WTC11 (cell line): ENCODE measurements around the gene EOMES. TPM values are rescaled to one million over a fixed set of nuclear protein-coding genes. Genes with fewer than 3 reads are reported as not detected.

Source experiments
- ATAC-seq: fragments of 200-7000 bp; cut with Tn5 transposase; 2 replicates; pipeline ENCODE4 v1.10.0; 2021; ENCODE audit warnings: mild to moderate bottlenecking, moderate library complexity
- CTCF ChIA-PET: fragments of 300-600 bp; sonication (Branson Sonifier 250); formaldehyde crosslinking; loops from one replicate; lab custom pipeline; 2021; ENCODE audit warnings: antibody characterized with exemption; lab: Charles Lee
- POLR2A ChIA-PET: fragments of 350-600 bp; sonication (Branson Sonifier 250); formaldehyde crosslinking; loops from one replicate; lab custom pipeline; 2021; ENCODE audit warnings: antibody characterized with exemption; lab: Charles Lee
- DNase-seq: peaks from one replicate; pipeline ENCODE4 v3.0.0; 2021; ENCODE audit warnings: low spot score
- H3K27ac Mint-ChIP-seq: 2 replicates; pipeline ENCODE4 v1.8.0; 2021; ENCODE audit warnings: mixed read lengths
- H3K27me3 Mint-ChIP-seq: 2 replicates; pipeline ENCODE4 v1.8.0; 2021; ENCODE audit warnings: low read depth, mild to moderate bottlenecking, moderate library complexity, mixed read lengths
- H3K36me3 Mint-ChIP-seq: 2 replicates; pipeline ENCODE4 v1.8.0; 2021; ENCODE audit warnings: mixed read lengths
- H3K4me1 Mint-ChIP-seq: 2 replicates; pipeline ENCODE4 v1.8.0; 2022; ENCODE audit warnings: mixed read lengths
- H3K4me3 Mint-ChIP-seq: 2 replicates; pipeline ENCODE4 v1.8.0; 2021; ENCODE audit warnings: mild to moderate bottlenecking, moderate library complexity, mixed read lengths
- H3K9me3 Mint-ChIP-seq: 2 replicates; pipeline ENCODE4 v1.8.0; 2021; ENCODE audit warnings: mixed read lengths
- ATF6 ChIP-seq: sonication (generic); formaldehyde crosslinking; IDR thresholded peaks from 2 replicates; pipeline ENCODE4 v1.8.1; 2023; ENCODE audit warnings: mild to moderate bottlenecking, missing genetic modification reagents
- CBFB ChIP-seq: sonication (generic); formaldehyde crosslinking; IDR thresholded peaks from 2 replicates; pipeline ENCODE4 v1.8.1; 2022; ENCODE audit warnings: mild to moderate bottlenecking, low read depth, missing genetic modification reagents
- CREM ChIP-seq: sonication (generic); formaldehyde crosslinking; IDR thresholded peaks from 2 replicates; pipeline ENCODE4 v1.8.1; 2022; ENCODE audit warnings: mild to moderate bottlenecking, missing genetic modification reagents, moderate library complexity
- E2F5 ChIP-seq: sonication (generic); formaldehyde crosslinking; IDR thresholded peaks from 2 replicates; pipeline ENCODE4 v1.8.1; 2022; ENCODE audit warnings: mild to moderate bottlenecking, moderate library complexity, missing genetic modification reagents
- ELF4 ChIP-seq: sonication (generic); formaldehyde crosslinking; IDR thresholded peaks from 2 replicates; pipeline ENCODE4 v1.8.1; 2022; ENCODE audit warnings: low read depth, mild to moderate bottlenecking, moderate library complexity, missing genetic modification reagents
- ERG ChIP-seq: fragments of 250-450 bp; sonication (Bioruptor Pico); IDR thresholded peaks from 2 replicates; pipeline ENCODE4 v1.8.0; 2021; ENCODE audit warnings: mild to moderate bottlenecking
- FOXK1 ChIP-seq: sonication (generic); formaldehyde crosslinking; IDR thresholded peaks from 2 replicates; pipeline ENCODE4 v1.8.0; 2022; ENCODE audit warnings: mild to moderate bottlenecking, moderate library complexity, missing genetic modification reagents
- GTF2I ChIP-seq: fragments of 250-450 bp; sonication (Bioruptor Pico); conservative IDR thresholded peaks from 2 replicates; pipeline ENCODE4 v1.4.0; 2021; ENCODE audit warnings: mild to moderate bottlenecking
- IRF2 ChIP-seq: sonication (generic); formaldehyde crosslinking; IDR thresholded peaks from 2 replicates; pipeline ENCODE4 v1.8.0; 2022; ENCODE audit warnings: low read depth, missing genetic modification reagents, borderline replicate concordance
- JAZF1 ChIP-seq: fragments of 250-450 bp; sonication (Bioruptor Pico); IDR thresholded peaks from 2 replicates; pipeline ENCODE4 v1.9.0; 2021; ENCODE audit warnings: moderate library complexity, mild to moderate bottlenecking, inconsistent platforms
- MAX ChIP-seq: sonication (generic); formaldehyde crosslinking; IDR thresholded peaks from 2 replicates; pipeline ENCODE4 v1.8.0; 2022; ENCODE audit warnings: mild to moderate bottlenecking, missing genetic modification reagents
- MLX ChIP-seq: sonication (generic); formaldehyde crosslinking; IDR thresholded peaks from 2 replicates; pipeline ENCODE4 v1.8.1; 2023; ENCODE audit warnings: mild to moderate bottlenecking, missing genetic modification reagents, moderate library complexity
- NFYB ChIP-seq: sonication (generic); formaldehyde crosslinking; conservative IDR thresholded peaks from 2 replicates; pipeline ENCODE4 v1.8.0; 2022; ENCODE audit warnings: low read depth, missing genetic modification reagents
- PRRX2 ChIP-seq: fragments of 250-450 bp; sonication (Bioruptor Pico); IDR thresholded peaks from 2 replicates; pipeline ENCODE4 v1.8.0; 2021; ENCODE audit warnings: mild to moderate bottlenecking
- SOX15 ChIP-seq: fragments of 250-450 bp; sonication (Bioruptor Pico); IDR thresholded peaks from 2 replicates; pipeline ENCODE4 v1.9.0; 2021; ENCODE audit warnings: mild to moderate bottlenecking
- TCF7 ChIP-seq: sonication (generic); formaldehyde crosslinking; IDR thresholded peaks from 2 replicates; pipeline ENCODE4 v1.8.0; 2022; ENCODE audit warnings: mild to moderate bottlenecking, low read depth, missing genetic modification reagents, moderate library complexity
- TEAD1 ChIP-seq: sonication (generic); formaldehyde crosslinking; IDR thresholded peaks from 2 replicates; pipeline ENCODE4 v1.8.0; 2022; ENCODE audit warnings: mild to moderate bottlenecking, missing genetic modification reagents
- TEAD4 ChIP-seq: sonication (generic); formaldehyde crosslinking; IDR thresholded peaks from 2 replicates; pipeline ENCODE4 v1.8.0; 2022; ENCODE audit warnings: mild to moderate bottlenecking, missing genetic modification reagents
- TP53 ChIP-seq: sonication (generic); formaldehyde crosslinking; IDR thresholded peaks from 2 replicates; pipeline ENCODE4 v1.8.1; 2023; ENCODE audit warnings: mild to moderate bottlenecking, missing genetic modification reagents
- ZBTB43 ChIP-seq: sonication (generic); formaldehyde crosslinking; IDR thresholded peaks from 2 replicates; pipeline ENCODE4 v1.8.1; 2023; ENCODE audit warnings: mild to moderate bottlenecking, missing genetic modification reagents
- ZNF121 ChIP-seq: sonication (generic); formaldehyde crosslinking; IDR thresholded peaks from 2 replicates; pipeline ENCODE4 v1.8.0; 2023; ENCODE audit warnings: missing genetic modification reagents
- ZNF281 ChIP-seq: sonication (generic); formaldehyde crosslinking; IDR thresholded peaks from 2 replicates; pipeline ENCODE4 v1.8.0; 2023; ENCODE audit warnings: mild to moderate bottlenecking, missing genetic modification reagents
- ZNF423 ChIP-seq: fragments of 250-450 bp; sonication (Bioruptor Pico); IDR thresholded peaks from 2 replicates; pipeline ENCODE4 v2.1.2; 2022; ENCODE audit warnings: mild to moderate bottlenecking, moderate library complexity
- ZSCAN18 ChIP-seq: fragments of 250-450 bp; sonication (Bioruptor Pico); IDR thresholded peaks from 2 replicates; pipeline ENCODE4 v2.1.2; 2022; ENCODE audit warnings: mild to moderate bottlenecking, moderate library complexity
- total RNA-seq: library from RNA; stranded (reverse); gene quantifications from 3 replicates; pipeline ENCODE4 v1.2.3, GENCODE V29; 2021

The EOMES gene
- total RNA-seq, 1 experiment from 2014 or later: 1.4 TPM

- ChIA-PET CTCF (interaction anchor here (0.5 to 2.9 kb wide), 51 partner anchors 10 to 1033 kb away, joined by 3 to 25 read pairs (median 5); partner anchors contain the start of genes EOMES and SLC4A7), POLR2A (interaction anchor here (0.7 to 1.9 kb wide), 6 partner anchors 14 to 197 kb away, joined by 3 to 6 read pairs (median 6); partner anchors contain the start of gene SLC4A7)
- peak overlapping the region; percentile 56 for H3K4me3 Mint-ChIP-seq
- peak overlapping the region; percentile 98 for H3K27ac Mint-ChIP-seq
- H3K36me3 Mint-ChIP-seq: no peaks in the 10 kb centered on the region
- no peaks in the 10 kb centered on the region for H3K27me3 Mint-ChIP-seq
- TF ChIP-seq JAZF1 (CRISPR knock-in tag) (no peak), NFYB (CRISPR knock-in tag) (no peak), CREM (CRISPR knock-in tag) (no peak), ZBTB43 (no peak), TEAD1 (CRISPR knock-in tag) (peak; percentile 51), ZNF121 (CRISPR knock-in tag) (peak; percentile 89), ZSCAN18 (CRISPR knock-in tag) (no peak), GTF2I (CRISPR knock-in tag) (peak; percentile 49; the same call in 1 of the 2 replicates), FOXK1 (CRISPR knock-in tag) (0 out of 2 replicates have a peak, but pooled peaks have one; percentile 12), ZNF423 (CRISPR knock-in tag) (peak; percentile 89), CBFB (CRISPR knock-in tag) (no peak)
- peak; percentile 17 for DNase-seq
- H3K9me3 Mint-ChIP-seq: no peaks in the 10 kb centered on the region
- peaks cover 27% of the 10 kb centered on the region for H3K4me1 Mint-ChIP-seq
- ATAC-seq: peak; percentile 85
Observed at GRCh38 chr3:27680517-27681246, 41.4 kb downstream of the EOMES start.

GRCh38 chr3:27679691-27680090, 42.4 kb downstream of the EOMES start:
- Mint-ChIP-seq H3K27ac (peak overlapping the region; percentile 98; the same call in 1 of the 2 replicates), H3K27me3 (no peaks in the 10 kb centered on the region), H3K9me3 (no peaks in the 10 kb centered on the region), H3K36me3 (no peaks in the 10 kb centered on the region), H3K4me3 (no peak overlapping the region), H3K4me1 (peaks cover 27% of the 10 kb centered on the region)
- CTCF ChIA-PET: interaction anchor here (1.0 to 2.9 kb wide), 4 partner anchors 9 to 322 kb away, joined by 4 to 25 read pairs (median 14); no protein-coding TSS in a partner anchor
- POLR2A ChIA-PET: interaction anchor here (1.0 to 1.9 kb wide), 2 partner anchors 38 to 47 kb away, joined by 4 to 5 read pairs; no protein-coding TSS in a partner anchor
- DNase-seq (no peak), ATAC-seq (no peak)
- TF ChIP-seq TP53: no peak
- no peak for TF ChIP-seq ZNF281 (CRISPR knock-in tag)
- no peak for TF ChIP-seq MAX
- TF ChIP-seq IRF2: no peak
- no peak for TF ChIP-seq ELF4 (CRISPR knock-in tag)
- TF ChIP-seq CREM (CRISPR knock-in tag): no peak
- TF ChIP-seq TEAD4 (CRISPR knock-in tag): no peak
- no peak for TF ChIP-seq SOX15 (CRISPR knock-in tag)
- no peak for TF ChIP-seq ERG
- no peak for TF ChIP-seq ZNF121 (CRISPR knock-in tag)
- TF ChIP-seq E2F5 (CRISPR knock-in tag): no peak
- TF ChIP-seq TCF7: no peak
- TF ChIP-seq ATF6 (CRISPR knock-in tag): no peak
- no peak for TF ChIP-seq PRRX2
- no peak for TF ChIP-seq MLX (CRISPR knock-in tag)
